HTR-8/SVneo (cell line): ENCODE results near the gene SYCN.

Experiments
- DNase-seq: peaks from one replicate; pipeline ENCODE4 v3.0.0; 2011; ENCODE audit warnings: low spot score, mixed read lengths; ENCODE audit not compliant: insufficient read length
- FAIRE-seq: peaks from 2 replicates; lab custom pipeline; 2011; peaks lifted over from hg19 to GRCh38; lab: Jason Lieb, UNC

The SYCN gene

GRCh38 chr19:39174558-39175544 is 29.2 kb downstream of the SYCN start:
- no peak for FAIRE-seq

GRCh38 chr19:39174142-39174541 is 29.9 kb downstream of the SYCN start:
- no peak for FAIRE-seq
- no peak for DNase-seq

More at GRCh38 chr19:39174558-39175544, 29.2 kb downstream of the SYCN start:
- no peak for DNase-seq

DNA sequence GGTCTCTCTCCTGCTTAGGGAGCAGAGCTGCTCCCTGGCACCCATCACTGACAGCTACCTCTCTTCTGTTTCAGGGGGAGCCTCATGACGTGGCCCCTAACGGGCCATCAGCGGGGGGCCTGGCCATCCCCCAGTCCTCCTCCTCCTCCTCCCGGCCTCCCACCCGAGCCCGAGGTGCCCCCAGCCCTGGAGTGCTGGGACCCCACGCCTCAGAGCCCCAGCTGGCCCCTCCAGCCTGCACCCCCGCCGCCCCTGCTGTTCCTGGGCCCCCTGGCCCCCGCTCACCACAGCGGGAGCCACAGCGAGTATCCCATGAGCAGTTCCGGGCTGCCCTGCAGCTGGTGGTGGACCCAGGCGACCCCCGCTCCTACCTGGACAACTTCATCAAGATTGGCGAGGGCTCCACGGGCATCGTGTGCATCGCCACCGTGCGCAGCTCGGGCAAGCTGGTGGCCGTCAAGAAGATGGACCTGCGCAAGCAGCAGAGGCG is 30.5 kb downstream of the SYCN start:
- no peak for DNase-seq
- no peak for FAIRE-seq

DNA sequence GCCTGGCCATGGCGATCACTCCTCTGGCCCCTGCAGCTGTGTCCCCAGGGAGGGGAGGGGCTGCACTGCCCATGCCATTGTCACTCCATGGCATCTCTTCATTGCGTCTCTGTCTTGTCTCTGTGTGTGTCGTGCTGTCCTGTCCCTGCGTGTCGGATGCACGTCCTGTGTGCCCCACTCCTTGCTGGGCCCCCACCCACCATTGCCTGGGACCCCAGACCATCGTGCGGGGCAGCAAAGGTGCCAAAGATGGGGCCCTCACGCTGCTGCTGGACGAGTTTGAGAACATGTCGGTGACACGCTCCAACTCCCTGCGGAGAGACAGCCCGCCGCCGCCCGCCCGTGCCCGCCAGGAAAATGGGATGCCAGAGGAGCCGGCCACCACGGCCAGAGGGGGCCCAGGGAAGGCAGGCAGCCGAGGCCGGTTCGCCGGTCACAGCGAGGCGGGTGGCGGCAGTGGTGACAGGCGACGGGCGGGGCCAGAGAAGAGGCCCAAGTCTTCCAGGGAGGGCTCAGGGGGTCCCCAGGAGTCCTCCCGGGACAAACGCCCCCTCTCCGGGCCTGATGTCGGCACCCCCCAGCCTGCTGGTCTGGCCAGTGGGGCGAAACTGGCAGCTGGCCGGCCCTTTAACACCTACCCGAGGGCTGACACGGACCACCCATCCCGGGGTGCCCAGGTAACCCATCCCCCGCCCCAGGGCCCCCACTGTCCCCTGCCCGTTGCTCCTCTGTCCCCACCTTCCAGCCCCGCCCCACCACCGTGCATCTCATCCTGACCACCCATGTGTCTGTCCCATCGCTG is 31.2 kb downstream of the SYCN start:
- FAIRE-seq = no peak
- DNase-seq = no peak

- no peak for DNase-seq
- FAIRE-seq = no peak
Observed at GRCh38 chr19:39171479-39172465, 32.3 kb downstream of the SYCN start.

- no peak for FAIRE-seq
Observed at GRCh38 chr19:39170386-39171231, 33.5 kb downstream of the SYCN start.

DNA sequence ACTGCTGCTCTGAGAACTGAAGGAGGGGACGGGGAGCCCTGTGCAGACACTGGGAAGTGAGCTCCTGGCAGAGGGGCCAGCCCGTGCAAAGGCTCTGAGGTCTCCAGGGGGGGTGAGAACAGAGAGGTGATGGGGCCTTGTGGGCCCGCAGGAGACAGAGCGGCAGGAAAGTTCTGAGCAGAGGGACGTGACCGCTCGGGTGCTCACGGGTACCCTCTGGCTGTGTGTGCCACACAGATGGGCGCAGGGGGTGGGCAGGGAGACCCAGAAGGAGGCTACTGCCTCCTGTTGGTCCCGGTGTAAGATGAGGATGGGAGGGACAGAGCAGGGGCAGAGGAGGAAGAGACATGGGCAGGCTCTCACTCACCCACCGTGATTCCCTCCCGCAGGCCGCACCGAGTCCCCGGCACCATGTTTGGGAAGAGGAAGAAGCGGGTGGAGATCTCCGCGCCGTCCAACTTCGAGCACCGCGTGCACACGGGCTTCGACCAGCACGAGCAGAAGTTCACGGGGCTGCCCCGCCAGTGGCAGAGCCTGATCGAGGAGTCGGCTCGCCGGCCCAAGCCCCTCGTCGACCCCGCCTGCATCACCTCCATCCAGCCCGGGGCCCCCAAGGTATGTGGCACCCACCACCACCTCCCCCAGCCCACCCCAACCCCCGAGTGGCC is 34.8 kb downstream of the SYCN start:
- DNase-seq (no peak), FAIRE-seq (no peak)

More at GRCh38 chr19:39170386-39171231, 33.5 kb downstream of the SYCN start:
- no peak for DNase-seq

- DNase-seq = no peak
- no peak for FAIRE-seq
Observed at GRCh38 chr19:39168258-39169142, 35.6 kb downstream of the SYCN start.

DNA sequence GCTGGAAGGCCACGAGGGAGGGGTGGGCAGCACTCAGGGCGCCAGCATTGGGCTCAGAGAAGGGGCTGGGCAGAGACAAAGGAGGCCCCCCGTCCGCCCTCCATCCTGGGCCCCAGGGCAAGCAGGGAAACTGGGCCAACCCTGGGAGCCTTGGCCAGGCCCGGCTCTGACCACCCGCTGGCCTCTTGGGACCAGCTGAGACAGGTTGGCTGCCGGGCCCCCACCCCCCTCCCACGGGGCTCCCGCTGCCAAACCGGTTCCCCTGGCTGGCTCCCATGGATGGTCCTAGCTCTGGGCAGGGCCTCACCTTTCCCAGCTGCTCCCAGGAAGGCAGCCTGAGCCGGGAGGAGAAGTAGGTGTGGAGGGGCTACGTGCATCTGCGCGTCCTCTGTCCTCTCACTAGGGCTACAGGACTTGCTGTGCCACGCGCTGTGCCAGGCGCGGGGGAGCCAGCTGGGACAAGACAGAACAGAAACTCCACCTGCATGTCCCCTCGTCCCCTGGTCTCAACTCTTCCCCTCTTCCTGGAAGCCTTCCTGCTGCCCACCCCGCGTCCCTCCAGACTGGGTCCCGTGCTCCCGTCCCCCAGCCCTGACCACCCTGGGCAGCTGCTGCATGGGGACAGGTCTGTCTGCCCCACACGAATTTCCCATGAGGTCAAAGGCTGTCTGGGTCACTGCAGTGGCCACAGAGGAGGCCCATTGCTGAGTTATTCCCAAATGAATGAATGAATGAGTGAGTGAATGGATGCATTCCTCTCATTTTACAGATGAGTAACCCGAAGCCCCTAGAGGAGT is 36.4 kb downstream of the SYCN start:
- FAIRE-seq (no peak), DNase-seq (no peak)

DNA sequence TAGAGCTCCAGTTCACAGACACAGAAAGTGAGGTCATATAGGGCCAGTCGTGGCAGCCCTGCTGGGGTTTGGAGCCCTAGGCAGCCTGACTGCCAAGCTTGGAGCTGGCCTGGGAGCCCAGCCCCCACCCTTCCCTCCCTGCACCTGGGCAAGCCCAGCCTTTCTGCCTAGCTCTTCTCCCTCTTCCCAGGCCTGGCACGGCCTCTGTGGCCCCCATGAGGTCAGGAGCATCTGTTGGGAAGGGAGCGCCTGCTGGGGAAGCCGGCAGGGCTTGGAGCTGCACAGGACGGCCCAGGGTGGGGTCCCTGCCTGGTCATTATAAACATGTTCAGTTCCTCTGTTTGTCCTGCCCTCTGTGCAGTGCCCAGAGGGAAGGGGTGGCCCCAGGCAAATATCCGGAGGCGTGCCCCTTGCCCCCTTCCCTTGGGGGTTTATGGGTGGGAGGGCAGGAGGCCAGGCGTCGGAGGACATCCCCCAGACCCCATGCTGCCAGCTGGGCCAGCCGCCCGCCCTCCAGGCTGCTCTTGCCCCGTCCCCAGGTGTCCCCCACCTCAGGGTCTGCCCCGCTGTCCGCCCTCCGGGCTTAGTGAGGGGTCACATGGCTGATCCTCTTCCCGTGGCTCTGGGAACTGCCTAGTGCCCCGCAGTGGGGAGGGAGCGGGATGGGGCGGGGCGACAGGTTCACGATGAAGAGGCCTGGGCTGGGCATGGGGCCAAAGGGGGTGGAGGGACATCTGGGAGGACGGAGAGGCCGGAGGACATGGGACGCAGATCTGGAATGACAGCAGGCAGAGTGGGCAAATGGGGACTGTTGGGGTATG is 37.3 kb downstream of the SYCN start:
- DNase-seq (no peak), FAIRE-seq (no peak)

DNA sequence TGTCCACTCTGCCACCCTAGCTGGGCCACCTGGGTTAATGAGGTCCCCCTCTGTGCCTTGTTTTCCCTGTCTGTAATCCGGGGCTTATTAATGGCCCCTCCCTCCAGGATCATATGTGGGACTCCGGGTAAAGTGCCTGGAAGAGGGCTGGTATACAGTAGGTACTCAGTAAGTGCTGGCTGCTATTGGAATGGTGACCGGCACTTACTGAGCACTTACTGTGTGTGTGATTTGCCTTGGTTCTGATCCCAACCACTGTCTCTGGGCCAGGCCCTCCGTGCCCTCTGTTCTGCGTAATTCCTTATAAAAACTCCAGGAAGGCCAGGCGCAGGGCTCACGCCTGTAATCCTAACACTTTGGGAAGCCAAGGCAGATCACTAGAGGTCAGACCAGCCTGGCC is 38.2 kb downstream of the SYCN start:
- DNase-seq (no peak), FAIRE-seq (no peak)

DNA sequence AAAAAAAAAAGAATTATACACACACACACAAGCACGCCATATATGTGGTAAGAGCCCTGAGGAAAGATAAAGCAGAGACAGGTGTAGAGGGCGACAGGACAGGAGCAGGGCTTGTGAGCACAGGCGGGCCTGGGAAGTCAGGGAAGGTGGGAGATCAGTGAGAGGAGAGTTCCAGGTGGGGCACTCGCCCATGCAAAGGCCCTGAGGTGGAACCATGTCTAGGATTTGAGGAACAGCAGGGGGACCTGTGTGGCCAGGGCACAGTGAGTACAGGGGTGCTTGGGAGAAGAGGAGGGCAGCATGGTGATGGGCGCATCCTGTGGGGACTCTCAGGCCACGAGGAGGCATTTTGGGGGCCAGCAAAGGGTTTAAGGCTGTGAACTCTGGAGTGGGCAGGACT is 39.8 kb downstream of the SYCN start:
- DNase-seq = no peak
- no peak for FAIRE-seq

DNA sequence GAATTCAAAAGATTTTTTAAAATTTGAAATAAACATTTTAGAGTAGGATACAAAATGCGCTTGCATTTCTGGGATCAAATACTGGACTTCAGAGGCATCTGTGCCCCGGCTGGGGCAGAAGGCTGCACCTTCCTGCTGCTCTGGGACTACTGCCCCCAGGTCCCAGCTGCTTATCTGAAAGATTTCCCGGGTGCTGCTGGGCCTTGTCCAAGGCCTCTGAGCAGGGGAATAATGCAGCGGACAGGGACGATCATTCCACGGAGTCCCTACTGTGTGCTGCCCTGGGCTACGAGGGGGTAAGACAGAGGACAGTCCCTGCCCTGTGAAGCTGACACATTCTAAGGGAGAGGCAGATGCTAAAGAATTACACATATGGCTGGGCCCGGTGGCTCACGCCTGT is 40.4 kb downstream of the SYCN start:
- no peak for FAIRE-seq
- DNase-seq = no peak

- DNase-seq = no peak
- FAIRE-seq = no peak
Observed at GRCh38 chr19:39162441-39163043, 41.5 kb downstream of the SYCN start.

- no peak for DNase-seq
- FAIRE-seq = peak; percentile 16
Observed at GRCh38 chr19:39160889-39161672, 43.0 kb downstream of the SYCN start.
